NCI-H526 (cell line): ENCODE results near the gene TMUB2.
"Not testable (repeated sequence)": the region's sequence is repeated elsewhere in the genome, so short reads cannot be mapped to it uniquely, and the experiment has no call there.

Source experiments
- DNase-seq, 2 experiments: peaks; one replicate each; lab custom pipeline; 2025; lab: John Stamatoyannopoulos, UW

The TMUB2 gene

GRCh38 chr17:44186307-44187130 is at the start of gene TMUB2:
TSS of gene TMUB2 (plus strand) at chr17:44186972. CDS start at chr17:44187709, 737 bp downstream.
- DNase-seq, result peak; percentile 98 to 100

DNA sequence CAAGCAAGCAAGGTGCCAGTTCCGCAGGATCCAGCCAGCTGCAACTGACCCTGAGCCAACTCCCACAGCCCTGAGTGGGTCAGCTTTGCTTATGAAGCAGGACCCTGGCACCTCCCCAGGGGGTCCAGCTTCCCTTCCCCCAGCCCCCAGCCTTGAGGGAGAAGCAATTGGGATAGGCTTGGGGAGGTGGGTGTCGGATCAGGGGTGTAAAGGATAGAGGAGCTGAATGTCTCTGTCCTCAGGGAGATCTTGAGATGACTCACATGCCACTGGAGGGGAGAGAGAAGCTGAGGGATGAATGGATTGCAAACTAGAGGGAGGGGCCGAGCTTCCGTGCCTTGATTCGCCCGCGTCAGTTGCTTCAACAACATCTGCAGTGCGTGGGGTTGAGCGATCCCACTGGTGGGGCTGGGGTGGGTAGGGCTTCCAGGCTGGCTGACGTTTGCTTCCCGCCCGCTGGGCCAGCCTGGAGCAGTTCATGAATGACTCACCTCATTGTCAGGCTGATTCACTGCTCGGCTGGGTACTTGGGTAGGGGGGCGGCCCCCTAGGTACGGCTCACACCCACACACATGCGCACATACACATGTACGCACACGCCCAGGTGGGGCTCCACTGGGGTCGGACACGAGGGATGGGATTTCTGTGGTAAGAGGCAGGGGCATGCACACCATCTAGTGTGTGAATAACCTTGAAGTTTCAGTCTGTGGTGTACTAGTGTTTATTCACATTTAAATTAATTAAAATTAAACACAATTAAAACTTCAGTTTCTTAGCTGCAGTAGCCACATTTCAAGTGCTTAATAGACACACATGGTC is 48.7 kb upstream of the TMUB2 start:
- DNase-seq, result peak; percentile 76 to 83

- DNase-seq, result not testable (repeated sequence)
Measured at GRCh38 chr17:44143921-44144320, 42.9 kb upstream of the TMUB2 start.

DNA sequence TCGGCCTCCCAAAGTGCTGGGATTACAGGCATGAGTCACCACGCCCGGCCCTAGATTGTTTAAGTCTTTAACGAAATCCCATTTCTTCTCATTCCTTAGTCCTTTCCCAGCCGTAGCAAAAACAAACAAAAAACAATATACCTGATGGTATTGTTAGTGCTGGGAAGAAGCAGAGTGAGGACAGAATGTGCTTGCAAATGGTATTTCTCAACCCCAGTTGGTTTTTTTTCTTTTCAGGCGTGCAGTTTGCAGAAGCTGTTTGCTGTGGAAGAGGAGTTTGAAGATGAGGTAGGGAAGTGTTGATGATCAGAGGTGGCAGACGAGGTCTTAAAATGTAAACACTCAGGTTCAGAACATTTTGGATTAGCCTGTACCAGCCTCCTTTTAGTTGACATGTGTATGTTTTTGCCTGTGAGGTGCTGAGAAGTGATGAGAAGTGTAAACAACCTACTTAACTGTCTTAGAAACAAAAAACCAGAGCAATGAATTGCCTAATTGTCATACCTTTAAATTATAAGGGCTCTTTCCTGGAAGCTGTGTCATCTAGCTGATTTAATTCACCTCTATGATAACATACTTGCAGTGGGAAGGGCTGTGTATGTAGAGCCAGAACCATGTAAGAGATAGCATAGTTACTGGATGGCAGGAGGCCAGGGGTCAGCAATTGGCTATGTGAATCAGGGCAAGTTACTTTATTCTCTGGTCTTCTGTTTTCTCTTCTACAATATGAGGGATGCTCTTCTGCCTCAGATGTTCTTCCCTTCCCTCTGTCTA is 41.6 kb upstream of the TMUB2 start:
- DNase-seq, result no peak

- no peak for DNase-seq
Measured at GRCh38 chr17:44146375-44147346, 40.1 kb upstream of the TMUB2 start.

DNA sequence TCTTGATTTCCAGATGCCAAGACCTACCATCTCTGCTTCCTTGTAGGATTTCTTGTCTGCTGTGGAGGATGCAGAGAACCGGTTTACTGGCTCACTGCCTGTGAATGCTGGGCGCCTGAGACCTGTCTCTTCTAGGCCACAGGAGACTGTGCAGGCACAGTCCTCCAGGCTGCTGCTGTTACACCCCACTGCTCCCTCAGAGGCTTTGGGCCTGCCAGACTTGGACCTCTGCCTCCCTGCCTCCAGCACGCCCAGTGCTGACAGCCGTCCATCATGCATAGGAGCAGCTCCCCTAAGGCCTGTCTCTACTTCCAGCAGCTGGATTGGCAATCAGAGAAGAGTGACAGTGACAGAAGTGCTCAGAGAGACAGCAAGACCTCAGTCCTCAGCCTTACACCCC is 39.0 kb upstream of the TMUB2 start:
- DNase-seq, result no peak

- DNase-seq, result not testable (repeated sequence)
Measured at GRCh38 chr17:44149066-44149465, 37.7 kb upstream of the TMUB2 start.

GRCh38 chr17:44149750-44150329 is 36.9 kb upstream of the TMUB2 start:
- no peak for DNase-seq

DNA sequence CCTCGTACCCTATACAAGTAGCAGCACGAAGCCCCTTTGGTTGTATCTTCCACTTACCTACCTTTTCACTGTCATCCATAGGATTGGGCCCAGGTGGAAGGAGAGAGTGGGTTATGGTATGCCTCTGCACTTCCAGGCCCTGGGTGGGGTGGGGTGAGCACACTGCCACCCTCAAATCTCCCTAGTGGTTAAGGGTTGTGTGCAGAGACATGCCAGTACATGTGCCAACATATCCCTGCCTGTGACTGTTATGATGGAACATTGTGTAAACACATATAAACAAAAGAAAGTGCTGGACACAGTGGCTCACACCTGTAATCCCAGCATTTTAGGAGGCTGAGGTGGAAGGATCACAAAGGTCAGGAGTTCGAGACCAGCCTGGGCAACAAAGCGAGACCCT is 33.9 kb upstream of the TMUB2 start:
- DNase-seq, result no peak

- no peak for DNase-seq
Measured at GRCh38 chr17:44155488-44155887, 31.3 kb upstream of the TMUB2 start.

DNA sequence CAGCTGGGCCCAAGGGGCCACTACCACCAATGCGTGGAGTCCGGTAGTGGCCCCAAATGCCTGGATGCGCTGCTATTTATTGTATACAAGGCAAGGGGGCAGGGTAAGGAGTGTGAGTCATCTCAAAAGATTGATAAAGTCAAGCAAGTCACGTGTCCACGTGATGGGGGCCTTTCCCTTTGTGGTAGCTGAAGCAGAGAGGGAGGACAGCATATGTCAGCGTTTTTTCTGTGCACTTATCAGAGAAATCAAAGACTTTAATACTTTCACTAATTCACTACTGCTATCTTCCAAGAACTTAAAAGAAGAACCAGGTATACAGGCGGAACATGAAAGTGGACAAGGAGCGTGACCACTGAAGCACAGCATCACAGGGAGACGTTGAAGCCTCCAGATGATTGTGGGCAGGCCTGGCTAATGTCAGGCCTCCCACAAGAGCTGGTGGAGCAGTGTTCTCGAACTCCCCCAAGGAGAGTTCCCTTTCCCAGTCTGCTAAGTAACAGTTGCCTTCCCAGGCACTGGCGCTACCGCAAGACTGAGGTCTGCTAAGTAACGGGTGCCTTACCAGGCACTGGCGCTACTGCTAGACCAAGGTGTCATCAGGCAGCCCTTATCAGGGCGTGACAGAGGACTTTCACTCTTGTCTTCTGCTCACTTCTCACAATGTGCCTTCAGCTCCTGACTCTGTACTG is 27.1 kb upstream of the TMUB2 start:
- DNase-seq, result no peak

DNA sequence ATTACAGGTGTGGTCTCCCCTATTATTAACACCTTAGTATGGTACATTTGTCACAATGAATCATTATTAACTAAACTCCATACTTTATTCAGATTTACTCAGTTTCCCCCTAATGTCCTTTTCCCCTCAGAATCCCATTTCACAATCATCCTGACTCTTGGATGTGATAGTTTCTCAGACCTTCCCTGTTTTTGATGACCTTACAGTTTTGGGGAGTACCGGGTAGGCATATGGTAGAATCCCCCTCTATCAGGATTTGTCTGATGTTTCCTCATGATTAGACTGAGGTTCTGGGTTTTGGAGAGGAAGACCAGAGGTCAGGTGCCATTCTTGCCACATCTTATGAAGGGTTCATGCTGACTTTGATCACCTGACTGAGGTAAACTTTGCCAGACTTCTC is 22.3 kb upstream of the TMUB2 start:
- no peak for DNase-seq

DNA sequence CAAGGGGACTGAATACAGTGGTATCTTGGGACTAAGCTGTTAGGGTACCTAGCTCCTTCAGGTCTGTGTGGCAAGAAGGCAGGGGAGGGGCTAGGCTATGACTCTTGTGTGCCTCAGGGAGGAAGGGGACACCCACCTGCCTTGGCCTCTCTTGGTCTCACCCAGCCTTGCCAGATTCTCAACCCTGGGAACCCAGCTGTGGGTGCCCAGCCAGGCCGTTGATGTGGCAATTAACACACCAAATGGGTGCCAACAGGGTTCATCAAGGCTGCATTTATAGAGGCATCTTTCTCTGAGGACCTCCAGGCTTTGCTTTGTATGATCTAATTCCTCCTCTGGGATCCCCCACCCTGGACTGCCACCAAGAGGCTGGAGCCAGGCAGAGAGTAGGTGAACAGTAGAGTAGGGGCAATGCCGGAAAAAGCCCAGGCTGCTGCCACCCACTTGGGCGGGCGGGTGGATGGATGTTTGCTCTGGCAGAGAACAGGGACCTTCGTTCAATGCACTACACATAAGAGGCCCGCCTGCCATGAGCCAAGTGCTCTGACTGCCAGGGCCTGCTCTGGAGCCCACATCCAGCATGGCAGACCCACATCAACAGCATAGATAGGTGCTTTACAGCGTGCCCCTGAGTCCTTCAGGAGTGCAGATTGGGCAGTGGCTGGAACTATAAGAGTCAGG is 19.5 kb upstream of the TMUB2 start:
- DNase-seq, result no peak

GRCh38 chr17:44170135-44170498 is 16.7 kb upstream of the TMUB2 start:
- DNase-seq, result no peak

DNA sequence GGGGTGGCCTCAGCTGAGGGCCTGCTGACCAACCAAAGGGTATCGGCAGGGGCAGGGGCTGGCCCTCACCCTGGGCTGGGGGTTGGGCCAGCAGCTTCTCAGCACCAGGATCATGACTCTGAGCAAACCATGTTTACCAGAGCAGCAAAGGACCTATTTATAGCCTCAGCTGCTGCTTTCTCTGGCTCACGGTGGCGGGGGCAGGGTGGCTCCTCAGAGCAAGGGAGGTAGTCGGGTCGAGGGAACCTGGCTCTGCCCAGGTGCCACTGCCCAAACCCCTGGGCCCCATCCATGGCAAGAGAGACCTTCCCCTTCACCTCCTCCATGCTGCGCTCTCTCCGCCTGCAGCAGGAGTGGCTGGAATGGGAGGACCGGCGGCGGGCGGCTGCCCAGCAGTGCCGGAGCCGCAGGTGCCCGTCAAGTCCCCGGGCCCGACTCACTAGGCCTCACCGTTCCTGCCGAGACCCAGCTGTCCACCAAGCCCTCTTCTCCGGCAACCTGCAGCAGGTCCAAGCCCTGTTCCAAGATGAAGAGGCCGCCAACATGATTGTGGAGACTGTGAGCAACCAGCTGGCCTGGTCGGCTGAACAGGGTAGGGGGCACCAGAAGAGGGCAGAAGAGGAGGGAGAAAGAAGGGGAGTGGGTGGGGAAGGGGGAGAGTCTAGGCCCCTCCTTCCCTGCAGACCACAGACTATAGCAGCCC is 16.1 kb upstream of the TMUB2 start, which contains the start of gene ASB16:
ASB16 (plus strand) TSS at position 206 of the 703 bp plus-strand sequence; CDS start at position 292, 86 bp downstream.
- DNase-seq, result peak in 1 of 2 experiments; percentile 81

DNA sequence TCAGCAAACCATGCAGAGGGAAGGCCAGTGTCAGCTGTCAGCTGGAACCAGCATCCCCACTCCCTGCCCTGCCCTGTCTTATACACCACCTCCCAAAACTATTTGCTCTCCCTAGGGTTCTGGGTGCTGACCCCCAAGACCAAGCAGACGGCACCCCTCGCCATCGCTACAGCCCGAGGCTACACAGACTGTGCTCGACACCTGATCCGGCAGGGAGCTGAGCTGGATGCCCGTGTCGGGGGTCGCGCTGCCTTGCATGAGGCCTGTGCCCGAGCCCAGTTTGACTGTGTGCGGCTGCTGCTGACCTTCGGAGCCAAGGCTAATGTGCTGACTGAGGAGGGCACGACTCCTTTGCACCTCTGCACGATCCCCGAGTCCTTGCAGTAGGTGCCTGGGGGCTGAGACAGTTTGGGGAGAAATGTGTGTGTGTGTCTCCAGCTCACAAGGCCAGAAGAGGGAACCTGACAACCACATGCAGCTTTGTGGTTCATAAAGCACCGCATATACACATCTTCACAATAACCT is 14.8 kb upstream of the TMUB2 start:
- DNase-seq, result no peak

DNA sequence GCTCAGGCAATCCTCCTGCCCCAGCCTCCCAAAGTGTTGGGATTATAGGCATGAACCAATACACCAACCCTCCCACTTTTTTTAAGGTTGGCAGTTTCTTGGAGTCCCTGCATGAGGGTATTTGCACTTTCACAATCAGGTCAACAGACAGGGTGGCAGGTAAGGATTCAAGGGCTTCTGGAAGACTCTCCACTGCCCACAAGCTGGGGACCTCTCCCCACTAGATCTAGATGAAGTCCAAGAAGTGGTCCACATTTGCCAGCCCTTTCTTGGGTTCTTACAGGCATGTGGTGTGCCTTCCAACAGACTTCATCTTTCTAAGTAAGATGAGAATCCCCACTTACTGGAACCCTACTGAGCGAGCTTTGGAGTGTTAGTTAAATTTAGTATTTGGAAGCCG is 12.3 kb upstream of the TMUB2 start:
- DNase-seq, result no peak

GRCh38 chr17:44176257-44176656 is 10.5 kb upstream of the TMUB2 start:
- DNase-seq, result no peak
